Keratinocyte (primary cell): ENCODE results near the gene HCST. TPM values are rescaled to one million over a fixed set of nuclear protein-coding genes. Genes with fewer than 3 reads are reported as not detected.

Experiments
- DNase-seq: peaks from one replicate; pipeline ENCODE4 v3.0.0-alpha.2; 2011; ENCODE audit warnings: low read depth, missing footprints, low spot score
- FAIRE-seq: peaks from 2 replicates; lab custom pipeline; 2011; peaks lifted over from hg19 to GRCh38; lab: Jason Lieb, UNC
- H2AFZ ChIP-seq: 2 replicates; pipeline ENCODE4 v1.6.0; 2012; ENCODE audit warnings: low read length, control low read depth, inconsistent platforms; ENCODE audit not compliant: control insufficient read depth
- H3K27ac ChIP-seq: 2 replicates; pipeline ENCODE4 v1.5.1; 2011; ENCODE audit warnings: low read length; ENCODE audit not compliant: control insufficient read depth, insufficient read depth
- H3K27me3 ChIP-seq: 3 replicates; pipeline ENCODE4 v1.6.0; 2011; ENCODE audit warnings: low read length; ENCODE audit not compliant: control insufficient read depth, insufficient read depth; ENCODE audit errors: extremely low read depth
- H3K36me3 ChIP-seq, 2 experiments: 2 replicates in 1 of 2; 3 replicates in 1 of 2; pipeline ENCODE4 v1.5.1; 2011; ENCODE audit warnings: low read length in 2 of 2, mild to moderate bottlenecking in 1 of 2; ENCODE audit not compliant: control insufficient read depth in 2 of 2, insufficient read depth in 2 of 2; ENCODE audit errors: extremely low read depth in 1 of 2
- H3K4me1 ChIP-seq: 3 replicates; pipeline ENCODE4 v1.5.1; 2011; ENCODE audit warnings: low read length; ENCODE audit not compliant: control insufficient read depth, insufficient read depth; ENCODE audit errors: extremely low read depth
- H3K4me2 ChIP-seq: 3 replicates; pipeline ENCODE4 v1.6.0; 2011; ENCODE audit warnings: low read depth, low read length; ENCODE audit not compliant: control insufficient read depth, insufficient read depth; ENCODE audit errors: extremely low read depth
- H3K4me3 ChIP-seq, 3 experiments: fragments of 200-600 bp in 1 of 3; sonication (generic) in 1 of 3; 2 replicates in 2 of 3; 3 replicates in 1 of 3; pipeline ENCODE4 v1.5.1; 2011 to 2016; ENCODE audit warnings: low read length in 3 of 3, mild to moderate bottlenecking in 3 of 3, control low read depth in 2 of 3, inconsistent platforms in 1 of 3, low read depth in 1 of 3, mixed read lengths in 1 of 3, mixed run types in 1 of 3, moderate library complexity in 1 of 3; ENCODE audit not compliant: control insufficient read depth in 2 of 3, insufficient read depth in 2 of 3; ENCODE audit errors: extremely low read depth in 1 of 3
- H3K79me2 ChIP-seq: 2 replicates; pipeline ENCODE4 v1.6.0; 2012; ENCODE audit warnings: low read length; ENCODE audit not compliant: control insufficient read depth, insufficient read depth
- H3K9ac ChIP-seq: 3 replicates; pipeline ENCODE4 v1.6.0; 2011; ENCODE audit warnings: low read length; ENCODE audit not compliant: control insufficient read depth, insufficient read depth; ENCODE audit errors: extremely low read depth
- H3K9me1 ChIP-seq: 3 replicates; pipeline ENCODE4 v1.6.0; 2011; ENCODE audit warnings: low read length; ENCODE audit not compliant: control insufficient read depth, insufficient read depth; ENCODE audit errors: extremely low read depth
- H3K9me3 ChIP-seq: 2 replicates; pipeline ENCODE4 v1.5.1; 2012; ENCODE audit warnings: low read depth, low read length; ENCODE audit not compliant: control insufficient read depth
- H4K20me1 ChIP-seq: 3 replicates; pipeline ENCODE4 v1.6.0; 2011; ENCODE audit warnings: low read length; ENCODE audit not compliant: control insufficient read depth, insufficient read depth; ENCODE audit errors: extremely low read depth
- EZH2 ChIP-seq: IDR thresholded peaks from one replicate; pipeline ENCODE4 v1.6.1; 2012; ENCODE audit warnings: inconsistent platforms, mild to moderate bottlenecking, low read length, moderate library complexity
- dilution Hi-C: fragments of 300-500 bp; cut with MboI; formaldehyde crosslinking; loops from one replicate; pipeline ENCODE4 v1.7.0; 2020; ENCODE audit warnings: low sequenced_read_pairs; ENCODE audit not compliant: extremely low pct_ligation_motif_present
- polyA plus RNA-seq, 5 experiments: library from polyadenylated mRNA; depleted of rRNA in 3 of 5; stranded (reverse) in 3 of 5; stranded (forward) in 1 of 5; unstranded in 1 of 5; fragments of >200 nt; gene quantifications; 1 replicate in 1 of 5; 2 replicates in 3 of 5; 3 replicates in 1 of 5; pipeline versions ENCODE4 v1.2.1 to v1.2.3, GENCODE V29; 2011 to 2012; ENCODE audit warnings: missing spikeins in 2 of 5, low read depth in 1 of 5, low replicate concordance in 1 of 5
- TF ChIP-seq, protein P1 (sequence below), 3 experiments: IDR thresholded peaks in 1 of 3; conservative IDR thresholded peaks in 1 of 3; optimal IDR thresholded peaks in 1 of 3; 2 replicates in 2 of 3; 3 replicates in 1 of 3; pipeline versions ENCODE3 to v1.5.1; 2011; ENCODE audit warnings: low read length in 3 of 3, mild to moderate bottlenecking in 3 of 3, moderate library complexity in 2 of 3, control low read depth in 1 of 3, inconsistent platforms in 1 of 3; ENCODE audit not compliant: insufficient read depth in 2 of 3; ENCODE audit errors: extremely low read depth in 1 of 3

HCST gene
- polyA plus RNA-seq, 1 donor (not counting 4 experiments of a cell fraction or from before 2014, with no cell fraction given) = 0.25 TPM

DNA sequence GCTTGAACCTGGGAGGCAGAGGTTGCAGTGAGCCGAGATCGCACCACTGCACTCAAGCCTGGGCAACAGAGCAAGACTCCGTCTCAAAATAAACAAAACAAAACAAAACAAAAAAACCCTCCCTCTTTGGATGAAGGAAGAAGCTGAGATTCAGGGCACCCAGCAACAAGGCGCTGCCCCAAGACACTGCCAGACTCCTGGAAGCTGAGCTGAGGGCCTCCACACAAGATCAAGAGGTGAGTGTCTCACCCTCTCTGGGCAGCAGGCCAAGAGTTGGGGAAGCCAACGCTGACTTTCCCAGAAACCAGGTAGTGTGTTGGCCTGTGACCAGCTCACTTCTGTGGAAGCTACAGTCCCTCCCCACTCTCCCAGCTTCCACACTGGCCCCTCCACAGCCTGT lies 9.5 kb downstream of the HCST start:
- FAIRE-seq (no peak), DNase-seq (no peak)
- Histone ChIP-seq H3K9ac (no peak overlapping the region), H3K4me2 (no peak overlapping the region), H2AFZ (no peak overlapping the region), H3K9me3 (no peaks in the 10 kb centered on the region), H3K4me1 (no peaks in the 10 kb centered on the region), H3K27me3 (no peaks in the 10 kb centered on the region), H4K20me1 (no peaks in the 10 kb centered on the region), H3K36me3 (no peaks in the 10 kb centered on the region), H3K79me2 (no peaks in the 10 kb centered on the region), H3K9me1 (no peaks in the 10 kb centered on the region), H3K27ac (no peak overlapping the region), H3K4me3 (no peak overlapping the region)
- TF ChIP-seq, protein P1, sequence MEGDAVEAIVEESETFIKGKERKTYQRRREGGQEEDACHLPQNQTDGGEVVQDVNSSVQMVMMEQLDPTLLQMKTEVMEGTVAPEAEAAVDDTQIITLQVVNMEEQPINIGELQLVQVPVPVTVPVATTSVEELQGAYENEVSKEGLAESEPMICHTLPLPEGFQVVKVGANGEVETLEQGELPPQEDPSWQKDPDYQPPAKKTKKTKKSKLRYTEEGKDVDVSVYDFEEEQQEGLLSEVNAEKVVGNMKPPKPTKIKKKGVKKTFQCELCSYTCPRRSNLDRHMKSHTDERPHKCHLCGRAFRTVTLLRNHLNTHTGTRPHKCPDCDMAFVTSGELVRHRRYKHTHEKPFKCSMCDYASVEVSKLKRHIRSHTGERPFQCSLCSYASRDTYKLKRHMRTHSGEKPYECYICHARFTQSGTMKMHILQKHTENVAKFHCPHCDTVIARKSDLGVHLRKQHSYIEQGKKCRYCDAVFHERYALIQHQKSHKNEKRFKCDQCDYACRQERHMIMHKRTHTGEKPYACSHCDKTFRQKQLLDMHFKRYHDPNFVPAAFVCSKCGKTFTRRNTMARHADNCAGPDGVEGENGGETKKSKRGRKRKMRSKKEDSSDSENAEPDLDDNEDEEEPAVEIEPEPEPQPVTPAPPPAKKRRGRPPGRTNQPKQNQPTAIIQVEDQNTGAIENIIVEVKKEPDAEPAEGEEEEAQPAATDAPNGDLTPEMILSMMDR (optimal IDR thresholded peaks at IDR 0.05 in 1 of 3, IDR thresholded peaks at IDR 0.05 in 1 of 3, conservative IDR thresholded peaks at IDR 0.05 in 1 of 3; ENCODE audit: extremely low read depth in 1 of 3, insufficient read depth in 2 of 3, low read length in 3 of 3) = no peak
- TF ChIP-seq EZH2 = no peak
- dilution Hi-C loops = no loop called here

- Histone ChIP-seq H3K9me3 (no peaks in the 10 kb centered on the region), H3K9me1 (no peaks in the 10 kb centered on the region), H3K27me3 (no peaks in the 10 kb centered on the region), H4K20me1 (no peaks in the 10 kb centered on the region), H3K27ac (no peak overlapping the region), H3K79me2 (no peaks in the 10 kb centered on the region), H3K9ac (no peak overlapping the region), H3K4me3 (no peak overlapping the region), H3K4me1 (no peaks in the 10 kb centered on the region), H3K4me2 (no peak overlapping the region), H3K36me3 (no peaks in the 10 kb centered on the region), H2AFZ (no peak overlapping the region)
- FAIRE-seq (no peak), DNase-seq (no peak)
- dilution Hi-C loops = no loop called here
- no peak for TF ChIP-seq EZH2
- TF ChIP-seq, protein P1 (optimal IDR thresholded peaks at IDR 0.05 in 1 of 3, IDR thresholded peaks at IDR 0.05 in 1 of 3, conservative IDR thresholded peaks at IDR 0.05 in 1 of 3; ENCODE audit: extremely low read depth in 1 of 3, insufficient read depth in 2 of 3, low read length in 3 of 3) = no peak
These were observed 11.3 kb downstream of the HCST start for GRCh38 chr19:35913589-35913988.
